Urothelium cell line (cell line): ENCODE measurements around the gene AKR1A1.
"Not testable (repeated sequence)": the region's sequence is repeated elsewhere in the genome, so short reads cannot be mapped to it uniquely, and the experiment has no call there.

Source experiments
- DNase-seq: peaks from one replicate; pipeline ENCODE4 v3.0.0; 2011; ENCODE audit warnings: low spot score, mixed read lengths
- FAIRE-seq: peaks from 2 replicates; lab custom pipeline; 2011; peaks lifted over from hg19 to GRCh38; lab: Jason Lieb, UNC

Gene AKR1A1

DNA sequence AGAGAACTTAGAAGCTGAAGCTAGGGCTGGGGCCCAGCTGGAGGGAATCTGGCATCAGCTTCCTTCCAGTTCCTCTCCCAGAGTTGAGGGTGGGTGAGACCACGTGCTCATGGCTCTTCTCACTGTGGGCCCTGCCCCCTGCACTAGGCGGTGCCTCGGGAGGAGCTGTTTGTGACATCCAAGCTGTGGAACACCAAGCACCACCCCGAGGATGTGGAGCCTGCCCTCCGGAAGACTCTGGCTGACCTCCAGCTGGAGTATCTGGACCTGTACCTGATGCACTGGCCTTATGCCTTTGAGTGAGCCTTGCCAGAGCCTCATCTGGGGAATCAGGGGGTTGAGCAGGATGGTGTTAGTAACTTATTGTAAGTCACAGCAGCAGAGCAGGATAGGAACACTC lies 16.1 kb downstream of the AKR1A1 start:
- FAIRE-seq (no peak), DNase-seq (no peak)

DNA sequence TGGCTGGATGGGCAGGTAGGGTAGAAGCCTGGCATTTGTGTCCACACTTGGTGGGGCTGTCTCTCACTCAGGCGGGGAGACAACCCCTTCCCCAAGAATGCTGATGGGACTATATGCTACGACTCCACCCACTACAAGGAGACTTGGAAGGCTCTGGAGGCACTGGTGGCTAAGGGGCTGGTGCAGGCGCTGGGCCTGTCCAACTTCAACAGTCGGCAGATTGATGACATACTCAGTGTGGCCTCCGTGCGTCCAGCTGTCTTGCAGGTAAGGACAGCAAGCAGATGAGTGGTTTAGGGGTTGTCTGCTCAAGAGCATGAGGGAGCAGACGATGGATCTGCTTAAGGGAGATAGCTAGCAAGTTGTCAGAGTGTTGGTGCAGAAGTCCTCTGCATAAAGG lies 17.3 kb downstream of the AKR1A1 start:
- DNase-seq (no peak), FAIRE-seq (no peak)

DNA sequence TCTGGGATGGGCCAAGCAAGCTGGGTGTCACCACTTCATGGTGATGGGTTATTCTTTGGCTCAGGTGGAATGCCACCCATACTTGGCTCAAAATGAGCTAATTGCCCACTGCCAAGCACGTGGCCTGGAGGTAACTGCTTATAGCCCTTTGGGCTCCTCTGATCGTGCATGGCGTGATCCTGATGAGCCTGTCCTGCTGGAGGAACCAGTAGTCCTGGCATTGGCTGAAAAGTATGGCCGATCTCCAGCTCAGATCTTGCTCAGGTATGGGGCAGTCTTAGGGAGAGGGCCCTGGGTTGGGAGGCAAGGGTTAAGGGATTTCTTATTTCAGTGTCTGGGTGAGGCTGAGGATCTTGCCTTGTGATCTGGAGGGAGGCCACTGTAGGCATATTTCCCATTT lies 17.8 kb downstream of the AKR1A1 start:
- DNase-seq (no peak), FAIRE-seq (no peak)

DNA sequence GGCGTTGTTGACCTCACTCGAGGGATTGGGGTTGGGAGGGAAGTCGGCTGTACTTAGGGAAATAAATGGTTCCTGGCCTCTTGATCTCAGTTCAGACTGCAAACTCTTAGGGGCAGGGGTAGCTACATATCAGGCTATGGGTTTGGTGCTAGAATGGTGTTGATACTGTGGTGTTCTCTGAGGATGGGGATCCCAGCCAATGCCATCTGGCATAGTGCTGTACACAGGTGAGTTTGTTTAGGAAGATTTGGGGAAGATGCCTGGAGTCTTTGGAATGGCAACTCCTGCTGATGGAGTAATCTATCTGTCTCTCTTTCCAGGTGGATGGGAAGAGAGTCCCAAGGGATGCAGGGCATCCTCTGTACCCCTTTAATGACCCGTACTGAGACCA lies 18.9 kb downstream of the AKR1A1 start:
- FAIRE-seq, result no peak
- no peak for DNase-seq

DNA sequence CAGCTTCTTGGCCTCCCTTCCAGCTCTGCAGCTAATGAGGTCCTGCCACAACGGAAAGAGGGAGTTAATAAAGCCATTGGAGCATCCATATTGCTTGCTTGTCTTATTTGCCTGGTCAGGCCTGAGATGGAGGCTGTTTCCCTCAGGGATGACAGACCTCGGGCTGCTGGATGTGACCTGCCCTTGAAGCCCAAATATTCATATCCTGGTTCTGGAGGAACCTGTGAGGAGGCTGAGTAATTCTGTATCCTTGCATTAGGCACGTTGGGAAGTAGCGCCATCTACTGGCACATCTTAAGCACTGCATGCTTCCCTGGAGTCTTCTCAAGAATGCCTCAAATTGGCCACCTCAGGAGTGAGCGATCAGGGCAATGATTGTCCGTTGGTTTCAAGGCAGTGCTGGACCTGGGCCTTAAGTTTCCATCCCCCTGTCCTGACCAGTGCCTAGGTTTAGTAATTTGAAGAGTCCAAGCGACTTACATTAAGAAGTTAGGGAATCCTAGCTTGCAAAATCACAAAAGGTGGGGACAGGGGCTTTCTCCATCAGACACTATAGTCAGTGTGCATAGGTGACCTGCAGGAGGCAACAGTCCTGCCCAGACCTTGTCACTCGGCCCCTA lies 19.4 kb downstream of the AKR1A1 start:
- DNase-seq (peak; percentile 78), FAIRE-seq (no peak)

DNA sequence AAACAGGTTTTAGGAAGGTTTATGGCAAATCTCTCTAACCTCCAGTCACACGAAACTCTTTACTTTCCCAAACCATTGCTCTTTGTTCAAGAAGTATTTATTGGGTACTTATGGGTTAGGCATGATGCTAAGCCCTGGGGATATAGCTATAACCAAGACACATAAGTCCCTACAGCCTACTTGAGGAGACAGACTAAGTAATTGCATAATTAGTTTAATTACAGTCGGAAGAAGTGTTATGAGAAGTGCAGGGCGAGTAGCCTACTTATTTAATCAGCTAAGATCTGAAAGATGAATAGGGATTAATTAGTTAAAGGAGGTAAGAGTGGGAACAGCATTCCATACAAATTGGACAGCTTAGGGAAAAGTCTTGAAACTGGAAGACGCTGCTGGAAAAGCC lies 20.0 kb downstream of the AKR1A1 start:
- FAIRE-seq (no peak), DNase-seq (no peak)

DNA sequence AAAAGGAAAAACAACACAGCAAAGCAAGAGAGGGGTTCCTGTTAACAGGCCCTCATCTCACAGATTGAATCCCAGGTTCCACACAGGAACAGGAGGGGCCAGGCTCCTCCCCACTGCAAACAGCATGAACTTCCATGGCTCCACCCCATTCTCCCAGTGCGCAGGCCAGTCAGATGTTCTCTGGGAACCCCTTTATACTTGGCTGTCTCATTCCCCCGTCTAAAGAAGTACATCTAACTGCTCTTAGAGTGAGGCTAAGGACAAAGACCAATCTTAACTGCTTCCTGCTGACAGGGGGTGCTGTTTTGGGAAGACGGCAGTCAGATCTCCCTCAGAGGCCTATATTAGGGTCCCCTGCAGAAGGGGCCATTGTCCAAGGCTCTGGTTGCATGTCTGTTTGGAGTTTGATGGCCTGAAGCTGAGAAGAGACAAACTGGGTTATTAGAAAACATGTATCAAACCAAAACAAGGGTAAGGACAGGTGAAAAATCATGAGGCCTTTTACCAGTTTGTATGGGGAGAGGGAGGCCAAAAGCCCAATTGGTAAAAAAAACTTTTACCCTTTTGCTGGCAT lies 22.7 kb downstream of the AKR1A1 start:
- DNase-seq (no peak), FAIRE-seq (no peak)

DNA sequence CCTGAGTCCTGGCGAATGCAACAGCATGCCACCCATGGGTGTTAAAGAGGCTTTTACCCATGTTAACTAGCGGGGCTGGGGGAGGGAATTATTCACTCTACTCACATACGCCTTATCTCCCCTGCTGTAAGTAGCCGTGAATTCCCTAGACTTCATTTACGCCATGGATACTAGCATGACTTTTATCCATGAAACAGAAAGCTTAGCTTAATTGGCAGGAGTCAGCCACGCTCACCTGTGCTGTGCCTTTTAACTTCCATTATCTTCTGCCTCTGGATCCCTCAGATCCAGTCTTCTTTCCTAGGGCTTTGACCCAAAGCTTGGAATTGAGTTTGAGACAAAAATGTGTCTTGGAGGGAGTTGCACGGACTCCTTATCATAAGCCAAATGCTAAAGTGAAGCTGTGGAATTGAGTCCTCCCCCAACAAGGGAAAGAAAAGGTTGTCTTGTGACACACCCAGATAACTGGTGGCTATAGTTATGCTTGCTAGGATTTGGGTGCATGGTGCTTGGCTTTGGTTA lies 23.5 kb downstream of the AKR1A1 start:
- no peak for DNase-seq
- FAIRE-seq, result no peak

DNA sequence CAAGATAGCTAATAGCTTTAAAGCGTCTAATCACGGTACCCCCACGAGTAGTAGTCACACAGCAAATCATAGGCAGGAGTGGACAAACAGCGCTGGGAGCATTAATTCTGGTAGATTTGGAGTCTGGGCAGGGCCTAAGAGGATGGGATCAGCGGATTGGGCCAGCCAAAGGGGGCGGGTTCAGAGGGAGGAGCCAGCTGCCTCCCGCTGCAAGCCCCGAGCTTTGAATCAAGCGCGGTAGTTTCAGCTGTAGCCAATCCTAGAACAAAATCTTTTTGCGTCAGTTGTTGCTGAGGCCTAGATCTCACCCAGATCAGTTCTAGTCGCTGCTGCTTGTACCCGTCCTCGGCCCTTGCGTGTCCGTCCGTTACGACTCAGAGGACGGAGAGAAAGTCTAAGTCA lies 32.6 kb downstream of the AKR1A1 start:
- no peak for FAIRE-seq
- peak; percentile 100 for DNase-seq

DNA sequence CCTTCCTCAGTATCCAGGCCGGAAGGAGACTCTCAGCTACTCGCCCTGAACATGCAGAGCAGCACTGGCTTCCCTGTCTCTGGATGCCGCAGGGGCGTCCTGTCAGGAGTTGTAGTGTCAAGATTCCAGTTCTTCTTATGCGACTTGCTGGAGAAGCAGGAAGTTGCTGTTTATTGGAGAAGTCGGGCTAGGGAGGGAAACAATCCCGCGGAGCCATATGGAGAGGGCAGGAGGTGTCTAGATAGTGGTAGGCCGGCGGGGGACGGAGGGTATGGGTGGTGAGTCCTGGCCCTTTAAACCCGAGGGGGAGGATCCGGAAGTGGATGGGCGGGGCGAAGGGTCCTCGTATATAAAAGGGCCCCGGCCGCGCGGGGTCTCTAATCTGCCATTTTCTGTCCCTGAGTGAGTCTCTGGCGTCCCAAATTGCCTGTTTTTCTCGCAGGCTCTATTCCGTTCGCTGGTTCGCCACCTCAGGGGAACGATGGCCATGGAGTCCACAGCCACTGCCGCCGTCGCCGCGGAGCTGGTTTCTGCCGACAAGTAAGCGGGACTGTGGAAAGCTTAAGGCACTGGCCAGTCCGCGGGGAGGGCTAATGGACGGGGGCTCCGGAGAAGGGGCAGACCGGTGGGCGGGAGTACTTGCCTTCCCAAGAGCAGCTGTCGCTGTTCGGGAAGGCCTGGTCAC lies 33.2 kb downstream of the AKR1A1 start, which contains the start of gene NASP:
Gene NASP (plus strand): TSS at position 376 of the 685 bp plus-strand sequence. CDS start 106 bp downstream, at position 482.
- peak; percentile 95 for DNase-seq
- FAIRE-seq, result no peak

DNA sequence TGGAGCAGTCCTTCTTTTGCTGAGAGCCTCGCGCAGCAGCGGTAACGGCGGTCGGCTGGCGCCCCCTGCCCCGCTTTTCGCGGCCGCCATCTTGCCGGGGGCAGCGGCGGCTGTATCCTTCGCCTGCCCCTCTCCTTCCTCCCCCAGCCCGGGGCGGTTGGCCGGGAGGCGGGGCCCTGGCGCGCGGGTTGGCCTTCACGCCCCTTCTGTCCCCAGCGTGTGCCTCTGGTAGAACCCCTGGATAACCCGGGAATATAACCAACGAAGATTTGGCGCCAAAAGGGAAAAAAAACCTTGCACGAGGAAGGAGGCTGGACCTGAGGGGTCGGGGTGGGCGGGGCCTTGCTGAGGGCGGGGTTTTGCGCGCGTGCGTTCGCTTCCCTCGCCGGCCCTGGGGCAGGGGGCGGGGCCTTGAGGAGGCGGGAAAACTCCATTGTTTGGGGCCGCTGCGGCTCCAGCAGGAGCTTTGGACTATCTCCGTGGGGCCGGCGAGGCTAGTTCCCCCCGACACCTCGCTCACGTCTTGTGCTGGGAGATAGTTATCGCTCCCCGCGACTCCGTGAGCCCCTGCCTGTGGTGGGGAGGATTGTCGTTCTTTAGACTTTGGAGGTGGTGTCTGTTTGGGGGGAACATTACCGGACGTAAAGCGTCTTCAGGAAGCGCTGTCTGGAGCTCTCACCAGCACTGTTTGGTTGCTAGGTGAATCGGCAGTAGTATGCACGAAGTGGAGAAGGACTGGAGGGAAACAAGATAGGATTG lies 33.9 kb downstream of the AKR1A1 start:
- DNase-seq (peak; percentile 98), FAIRE-seq (no peak)

DNA sequence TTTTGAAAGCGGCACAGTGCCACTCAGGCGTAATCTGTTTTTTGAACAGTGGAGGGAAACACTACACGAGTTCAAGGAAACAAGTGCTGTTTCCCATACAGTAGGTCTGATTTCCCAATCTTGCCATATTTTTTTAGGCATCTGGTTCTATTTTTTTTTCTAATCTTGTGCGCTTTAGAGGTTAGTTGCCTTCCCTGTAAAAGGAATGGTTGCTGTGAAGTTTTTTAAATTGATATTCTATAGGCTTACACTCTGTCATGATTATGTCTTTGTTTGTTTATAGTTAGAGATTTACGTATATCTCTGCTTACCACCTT lies 34.4 kb downstream of the AKR1A1 start:
- DNase-seq (no peak), FAIRE-seq (no peak)

DNA sequence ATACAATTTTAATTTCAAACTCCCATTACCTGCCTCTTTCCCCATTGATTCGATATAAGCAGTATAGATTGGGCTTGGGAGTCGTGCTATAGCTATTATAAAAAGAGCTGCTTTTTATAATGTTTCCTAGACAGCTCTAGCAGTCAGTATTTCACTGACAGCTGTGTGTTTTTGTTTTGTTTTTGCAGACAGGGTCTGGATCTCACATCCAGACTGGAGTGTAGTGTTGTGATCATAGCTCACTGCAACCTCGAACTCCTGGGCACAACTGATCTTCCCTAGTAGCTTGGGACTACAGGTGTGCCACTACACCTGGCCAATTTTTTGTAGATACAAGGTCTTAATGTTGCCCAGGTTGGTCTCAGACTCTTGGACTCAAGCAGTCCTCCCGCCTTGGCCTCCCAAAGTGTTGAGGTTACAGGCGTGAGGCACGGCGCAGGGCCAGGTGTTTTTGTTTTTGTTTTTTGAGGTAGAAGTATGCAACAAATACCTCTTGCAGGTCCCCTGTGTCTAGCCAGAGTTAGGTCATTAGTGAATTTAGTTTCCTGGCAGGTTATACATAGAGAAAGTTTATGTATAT lies 35.0 kb downstream of the AKR1A1 start:
- FAIRE-seq (no peak), DNase-seq (no peak)

DNA sequence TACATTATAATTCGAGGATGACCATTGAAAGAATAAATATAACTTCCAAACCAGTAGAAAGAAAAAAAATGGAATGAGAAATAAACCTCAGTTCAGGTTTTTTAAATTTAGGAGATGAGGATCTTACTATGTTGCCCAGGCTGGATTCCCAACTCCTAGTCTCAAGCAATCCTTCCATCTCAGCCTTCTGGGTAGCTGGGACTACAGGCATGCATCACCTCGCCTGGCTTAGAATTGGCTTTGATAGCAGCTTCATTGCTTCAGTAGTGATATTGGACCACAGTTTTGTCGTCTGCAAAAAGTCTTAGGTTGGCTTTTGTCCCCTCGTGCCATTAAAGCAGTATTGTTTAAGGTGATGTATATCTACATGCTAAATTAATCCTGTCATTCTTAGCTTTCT lies 36.1 kb downstream of the AKR1A1 start:
- DNase-seq (no peak), FAIRE-seq (no peak)

DNA sequence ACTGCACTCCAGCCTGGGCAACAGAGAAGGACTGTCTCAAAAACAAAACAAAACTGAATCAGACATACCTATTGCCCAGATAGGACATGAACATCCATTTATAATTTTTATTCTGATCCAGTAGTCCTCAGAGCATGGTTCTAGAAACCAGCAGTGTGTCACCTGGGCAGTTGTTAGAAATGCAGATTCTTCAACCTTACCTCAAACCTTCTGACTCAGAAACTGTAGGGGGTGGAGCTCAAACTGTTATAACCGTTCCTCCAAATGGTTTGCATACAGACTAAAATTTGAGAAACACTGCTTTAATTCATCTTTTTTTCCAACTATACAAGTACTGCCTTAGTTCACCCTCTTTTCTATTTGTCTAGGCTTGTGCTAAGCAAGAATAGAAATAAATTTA lies 39.2 kb downstream of the AKR1A1 start:
- no peak for DNase-seq
- no peak for FAIRE-seq

DNA sequence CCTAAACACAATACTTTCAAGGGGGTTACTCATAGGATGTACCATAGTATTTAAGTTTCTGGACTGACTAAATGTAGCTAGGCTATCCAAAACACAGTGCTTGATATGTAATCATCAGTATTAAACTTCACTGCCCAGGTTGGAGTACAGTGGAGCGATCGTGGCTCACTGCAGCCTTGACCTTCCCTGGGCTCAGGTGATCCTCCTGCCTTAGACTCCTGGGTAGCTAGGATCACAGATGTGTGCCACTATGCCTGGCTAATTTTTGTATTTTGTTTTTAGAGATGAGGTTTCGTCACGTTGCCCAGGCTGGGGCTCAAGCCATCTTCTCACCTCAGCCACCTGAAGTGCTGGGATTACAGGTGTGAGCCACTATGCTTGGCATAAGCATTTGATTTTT lies 43.8 kb downstream of the AKR1A1 start:
- DNase-seq (no peak), FAIRE-seq (no peak)

DNA sequence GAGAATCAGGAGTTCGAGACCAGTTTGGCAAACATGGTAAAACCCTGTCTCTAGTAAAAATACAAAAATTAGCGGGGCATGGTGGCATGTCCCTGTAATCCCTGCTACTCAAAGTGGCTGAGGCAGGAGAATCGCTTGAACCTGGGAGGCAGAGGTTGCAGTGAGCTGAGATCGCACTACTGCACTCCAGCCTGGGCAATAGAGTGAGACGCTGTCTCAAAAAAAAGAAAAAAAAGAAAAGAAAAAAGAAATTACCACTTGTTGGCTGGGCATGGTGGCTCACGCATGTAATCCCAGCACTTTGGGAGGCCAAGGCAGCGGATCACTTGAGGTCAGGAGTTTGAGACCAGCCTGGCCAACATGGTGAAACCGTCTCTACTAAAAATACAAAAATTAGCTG lies 46.1 kb downstream of the AKR1A1 start:
- FAIRE-seq, DNase-seq: not testable (repeated sequence)

DNA sequence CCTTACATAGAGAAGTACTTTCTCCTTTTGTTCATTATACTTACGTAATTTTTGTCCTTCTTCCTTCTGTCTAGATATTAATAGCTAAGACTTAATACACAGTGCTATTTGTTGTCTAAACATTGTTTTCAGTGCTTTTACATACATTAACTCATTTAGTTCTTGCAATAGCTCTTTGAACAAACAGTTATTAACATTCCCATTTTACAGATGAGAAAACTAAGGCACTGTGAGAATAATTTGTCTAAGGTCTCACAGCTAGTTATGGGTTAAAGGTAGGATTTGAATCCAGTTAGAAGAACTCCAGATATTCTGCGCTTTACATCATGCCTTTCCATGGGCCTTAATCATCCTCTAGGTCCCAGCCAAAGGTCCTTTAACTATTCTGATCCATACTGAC lies 53.6 kb downstream of the AKR1A1 start:
- FAIRE-seq (no peak), DNase-seq (no peak)

DNA sequence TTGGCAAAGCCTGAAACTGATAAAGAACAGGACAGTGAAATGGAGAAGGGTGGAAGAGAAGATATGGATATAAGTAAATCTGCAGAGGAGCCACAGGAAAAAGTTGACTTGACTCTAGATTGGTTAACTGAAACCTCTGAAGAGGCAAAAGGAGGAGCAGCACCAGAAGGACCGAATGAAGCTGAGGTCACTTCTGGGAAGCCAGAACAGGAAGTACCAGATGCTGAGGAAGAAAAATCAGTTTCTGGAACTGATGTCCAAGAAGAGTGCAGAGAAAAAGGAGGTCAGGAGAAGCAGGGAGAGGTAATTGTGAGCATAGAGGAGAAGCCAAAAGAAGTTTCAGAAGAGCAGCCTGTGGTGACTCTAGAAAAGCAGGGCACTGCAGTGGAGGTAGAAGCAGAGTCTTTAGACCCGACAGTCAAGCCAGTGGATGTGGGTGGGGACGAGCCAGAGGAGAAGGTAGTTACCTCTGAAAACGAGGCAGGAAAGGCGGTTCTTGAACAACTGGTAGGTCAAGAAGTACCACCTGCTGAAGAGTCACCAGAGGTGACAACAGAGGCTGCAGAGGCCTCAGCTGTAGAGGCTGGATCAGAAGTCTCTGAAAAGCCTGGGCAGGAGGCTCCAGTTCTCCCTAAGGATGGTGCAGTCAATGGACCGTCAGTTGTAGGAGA lies 56.9 kb downstream of the AKR1A1 start:
- FAIRE-seq, result no peak
- DNase-seq, result no peak
